ENCODE results near the gene LRRC63.

GRCh38 chr13:46178143-46178542 lies 33.6 kb upstream of the LRRC63 start:
- TF ChIP-seq, protein P1, sequence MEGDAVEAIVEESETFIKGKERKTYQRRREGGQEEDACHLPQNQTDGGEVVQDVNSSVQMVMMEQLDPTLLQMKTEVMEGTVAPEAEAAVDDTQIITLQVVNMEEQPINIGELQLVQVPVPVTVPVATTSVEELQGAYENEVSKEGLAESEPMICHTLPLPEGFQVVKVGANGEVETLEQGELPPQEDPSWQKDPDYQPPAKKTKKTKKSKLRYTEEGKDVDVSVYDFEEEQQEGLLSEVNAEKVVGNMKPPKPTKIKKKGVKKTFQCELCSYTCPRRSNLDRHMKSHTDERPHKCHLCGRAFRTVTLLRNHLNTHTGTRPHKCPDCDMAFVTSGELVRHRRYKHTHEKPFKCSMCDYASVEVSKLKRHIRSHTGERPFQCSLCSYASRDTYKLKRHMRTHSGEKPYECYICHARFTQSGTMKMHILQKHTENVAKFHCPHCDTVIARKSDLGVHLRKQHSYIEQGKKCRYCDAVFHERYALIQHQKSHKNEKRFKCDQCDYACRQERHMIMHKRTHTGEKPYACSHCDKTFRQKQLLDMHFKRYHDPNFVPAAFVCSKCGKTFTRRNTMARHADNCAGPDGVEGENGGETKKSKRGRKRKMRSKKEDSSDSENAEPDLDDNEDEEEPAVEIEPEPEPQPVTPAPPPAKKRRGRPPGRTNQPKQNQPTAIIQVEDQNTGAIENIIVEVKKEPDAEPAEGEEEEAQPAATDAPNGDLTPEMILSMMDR (IDR thresholded peaks at IDR 0.05) = no peak
- no peak for TF ChIP-seq POLR2A (IDR thresholded peaks at IDR 0.05)
